ENCODE results near the gene ECM1.
A peak's percentile ranks its signal among the peaks of the same experiment; 100 is the strongest.

The ECM1 gene

GRCh38 chr1:150507912-150508864 lies at the start of gene ECM1:
Gene ECM1 (plus strand): TSS chr1:150508109. CDS start chr1:150508210, 101 bp downstream.
- DNase-seq = peak; percentile 89

GRCh38 chr1:150464422-150464826 lies 43.5 kb upstream of the ECM1 start:
- peak; percentile 89 for DNase-seq

GRCh38 chr1:150466964-150467363 lies 40.9 kb upstream of the ECM1 start:
- DNase-seq = no peak

- DNase-seq = no peak
Observed at GRCh38 chr1:150469291-150469690, 38.6 kb upstream of the ECM1 start.

- no peak for DNase-seq
Observed at GRCh38 chr1:150472601-150473200, 35.2 kb upstream of the ECM1 start.

- no peak for DNase-seq
Observed at GRCh38 chr1:150473659-150474058, 34.2 kb upstream of the ECM1 start.

GRCh38 chr1:150474869-150475268 lies 33.0 kb upstream of the ECM1 start:
- no peak for DNase-seq

- DNase-seq = no peak
Observed at GRCh38 chr1:150476754-150477153, 31.2 kb upstream of the ECM1 start.

GRCh38 chr1:150477320-150477719 lies 30.6 kb upstream of the ECM1 start:
- DNase-seq = peak; percentile 40

GRCh38 chr1:150477733-150478132 lies 30.2 kb upstream of the ECM1 start:
- DNase-seq = peak; percentile 58

- DNase-seq = no peak
Observed at GRCh38 chr1:150479370-150479769, 28.5 kb upstream of the ECM1 start.

- no peak for DNase-seq
Observed at GRCh38 chr1:150479927-150480352, 28.0 kb upstream of the ECM1 start.

- DNase-seq = no peak
Observed at GRCh38 chr1:150484431-150484830, 23.5 kb upstream of the ECM1 start.

GRCh38 chr1:150484861-150485260 lies 23.0 kb upstream of the ECM1 start:
- peak; percentile 47 for DNase-seq

- DNase-seq = peak; percentile 99
Observed at GRCh38 chr1:150486966-150487762, 20.7 kb upstream of the ECM1 start, which contains the start of gene TARS2. Gene TARS2 (plus strand): TSS chr1:150487419. CDS start chr1:150487451, 32 bp downstream.

GRCh38 chr1:150487763-150488115 lies 20.2 kb upstream of the ECM1 start:
- DNase-seq = peak; percentile 45

GRCh38 chr1:150493175-150493574 lies 14.7 kb upstream of the ECM1 start:
- DNase-seq = no peak

- DNase-seq = no peak
Observed at GRCh38 chr1:150498342-150498741, 9.6 kb upstream of the ECM1 start.

- DNase-seq = no peak
Observed at GRCh38 chr1:150505431-150505830, 2.5 kb upstream of the ECM1 start.

- no peak for DNase-seq
Observed at GRCh38 chr1:150508982-150509381, 1.1 kb downstream of the ECM1 start.

- DNase-seq = no peak
Observed at GRCh38 chr1:150511551-150511950, 3.6 kb downstream of the ECM1 start.

GRCh38 chr1:150511985-150512660 lies 4.2 kb downstream of the ECM1 start:
- no peak for DNase-seq

GRCh38 chr1:150512846-150513245 lies 4.9 kb downstream of the ECM1 start:
- DNase-seq = no peak

All from DMS53 (cell line).